ENCODE data around the gene C2CD2. TPM values are rescaled to one million over a fixed set of nuclear protein-coding genes. Genes with fewer than 3 reads are reported as not detected.

The C2CD2 gene
- total RNA-seq, 1 donor from 2014 or later, result 24.8 TPM

DNA sequence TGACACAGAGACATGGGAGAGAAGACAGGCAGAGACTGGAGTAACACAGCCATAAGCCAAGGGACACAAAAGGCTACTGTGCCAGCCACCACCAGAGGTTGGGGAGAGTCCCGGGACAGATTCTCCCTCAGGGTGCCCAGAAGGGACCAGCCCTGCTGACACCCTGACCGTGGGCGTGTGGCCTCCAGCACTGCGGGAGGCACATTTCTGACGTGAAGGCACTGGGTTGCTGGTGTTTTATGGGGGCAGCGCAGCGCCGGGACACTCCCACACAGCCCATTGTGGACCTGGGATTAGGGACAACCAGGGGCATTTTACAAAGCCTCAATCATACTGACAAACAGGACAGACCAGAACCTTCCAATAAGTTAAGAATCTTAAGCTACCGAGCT lies 100.9 kb downstream of the C2CD2 start:
- no peak for DNase-seq (ENCODE audit: low spot score, unreplicated experiment)
- TF ChIP-seq, protein P1, sequence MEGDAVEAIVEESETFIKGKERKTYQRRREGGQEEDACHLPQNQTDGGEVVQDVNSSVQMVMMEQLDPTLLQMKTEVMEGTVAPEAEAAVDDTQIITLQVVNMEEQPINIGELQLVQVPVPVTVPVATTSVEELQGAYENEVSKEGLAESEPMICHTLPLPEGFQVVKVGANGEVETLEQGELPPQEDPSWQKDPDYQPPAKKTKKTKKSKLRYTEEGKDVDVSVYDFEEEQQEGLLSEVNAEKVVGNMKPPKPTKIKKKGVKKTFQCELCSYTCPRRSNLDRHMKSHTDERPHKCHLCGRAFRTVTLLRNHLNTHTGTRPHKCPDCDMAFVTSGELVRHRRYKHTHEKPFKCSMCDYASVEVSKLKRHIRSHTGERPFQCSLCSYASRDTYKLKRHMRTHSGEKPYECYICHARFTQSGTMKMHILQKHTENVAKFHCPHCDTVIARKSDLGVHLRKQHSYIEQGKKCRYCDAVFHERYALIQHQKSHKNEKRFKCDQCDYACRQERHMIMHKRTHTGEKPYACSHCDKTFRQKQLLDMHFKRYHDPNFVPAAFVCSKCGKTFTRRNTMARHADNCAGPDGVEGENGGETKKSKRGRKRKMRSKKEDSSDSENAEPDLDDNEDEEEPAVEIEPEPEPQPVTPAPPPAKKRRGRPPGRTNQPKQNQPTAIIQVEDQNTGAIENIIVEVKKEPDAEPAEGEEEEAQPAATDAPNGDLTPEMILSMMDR (IDR thresholded peaks at IDR 0.05; ENCODE audit: unreplicated experiment), result no peak
- H3K9me3 Mint-ChIP-seq (ENCODE audit: low read depth), result peaks cover 3% of the 10 kb centered on the region
- H3K36me3 Mint-ChIP-seq (ENCODE audit: insufficient read depth), result peaks cover 21% of the 10 kb centered on the region
- peaks cover 2% of the 10 kb centered on the region for H3K4me1 Mint-ChIP-seq (ENCODE audit: low read depth)
- no peak overlapping the region for H3K27ac Mint-ChIP-seq
- no peaks in the 10 kb centered on the region for H3K27me3 Mint-ChIP-seq
- no peak overlapping the region for H3K4me3 Mint-ChIP-seq (ENCODE audit: low read depth)

DNA sequence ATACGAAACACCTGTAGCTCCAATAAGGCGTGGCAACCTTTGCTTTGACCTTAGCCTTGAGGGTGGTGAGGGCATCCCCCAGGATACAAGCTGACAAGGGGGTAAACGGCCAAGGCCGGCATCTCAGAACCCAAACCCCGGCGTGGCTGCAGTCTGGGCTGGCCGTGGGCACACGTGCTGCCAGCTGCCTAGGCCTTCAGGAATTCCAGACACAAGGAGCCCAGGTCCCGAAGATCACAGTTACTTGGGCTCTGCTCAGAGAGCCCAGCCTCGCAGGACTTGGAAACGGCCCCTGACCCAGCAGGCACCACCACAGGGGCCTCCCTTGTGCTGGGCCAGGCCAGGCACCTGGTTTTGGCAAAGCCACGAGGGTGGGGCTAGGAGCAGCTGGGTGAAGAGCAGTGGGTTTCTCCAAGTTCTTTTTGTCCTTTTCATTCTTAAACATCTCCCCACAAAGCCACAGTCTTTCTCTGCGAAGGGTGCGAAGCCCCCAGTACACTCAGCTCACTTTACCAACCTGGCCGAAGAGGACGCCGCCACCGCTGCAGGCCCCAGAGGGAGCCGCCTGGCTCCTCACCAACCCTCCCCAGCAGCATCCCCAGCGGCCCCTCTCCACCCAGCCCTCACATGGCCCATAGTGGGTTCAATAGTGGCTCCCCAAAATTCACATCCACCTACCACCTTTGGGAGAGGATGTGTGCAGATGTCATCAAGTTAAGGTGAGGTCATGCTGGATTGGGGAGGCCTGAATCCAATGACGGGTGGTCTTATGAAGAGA lies 101.5 kb downstream of the C2CD2 start:
- Mint-ChIP-seq H3K4me1 (ENCODE audit: low read depth) (peaks cover 2% of the 10 kb centered on the region), H3K9me3 (ENCODE audit: low read depth) (peaks cover 3% of the 10 kb centered on the region), H3K27ac (no peak overlapping the region), H3K36me3 (ENCODE audit: insufficient read depth) (peaks cover 18% of the 10 kb centered on the region), H3K27me3 (no peaks in the 10 kb centered on the region), H3K4me3 (ENCODE audit: low read depth) (no peak overlapping the region)
- no peak for DNase-seq (ENCODE audit: low spot score, unreplicated experiment)
- TF ChIP-seq, protein P1 (IDR thresholded peaks at IDR 0.05; ENCODE audit: unreplicated experiment), result no peak

DNA sequence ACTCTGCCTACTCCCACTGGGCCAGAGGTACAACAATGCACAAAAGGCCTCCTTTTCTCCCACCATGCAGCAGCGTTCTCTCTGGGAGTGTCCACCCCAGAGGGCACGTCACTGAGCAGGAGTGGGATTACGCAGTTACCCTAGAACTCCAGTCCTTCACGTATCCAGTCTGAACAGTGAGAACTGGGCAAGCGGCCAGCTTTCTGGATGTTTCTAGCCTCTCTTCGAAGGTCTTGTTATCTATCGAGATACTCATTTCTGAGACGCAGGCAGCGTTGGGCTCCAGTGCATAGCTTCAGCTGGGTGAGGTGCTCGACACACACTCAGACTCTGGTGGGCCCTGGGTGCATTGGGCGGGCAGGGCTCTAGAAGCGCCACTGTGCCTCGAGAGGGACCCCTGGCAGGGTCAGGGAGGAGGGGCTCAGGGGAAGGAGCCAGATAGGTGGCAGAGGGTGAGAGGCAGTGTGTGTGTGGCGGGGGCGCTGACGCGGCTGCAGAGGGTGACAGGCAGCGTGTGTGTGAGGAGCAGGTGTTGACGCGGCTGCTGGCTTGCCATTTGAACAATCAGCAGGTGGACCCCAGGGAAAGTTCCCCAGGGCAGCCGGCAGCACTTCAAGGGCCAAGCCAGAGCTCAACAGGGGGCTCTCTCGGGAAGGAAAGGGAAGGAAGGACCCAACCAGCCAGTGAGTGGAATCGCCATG lies 102.6 kb downstream of the C2CD2 start:
- peaks cover 14% of the 10 kb centered on the region for H3K36me3 Mint-ChIP-seq (ENCODE audit: insufficient read depth)
- DNase-seq (ENCODE audit: low spot score, unreplicated experiment), result no peak
- TF ChIP-seq, protein P1 (IDR thresholded peaks at IDR 0.05; ENCODE audit: unreplicated experiment), result no peak
- H3K4me1 Mint-ChIP-seq (ENCODE audit: low read depth), result peaks cover 2% of the 10 kb centered on the region
- no peaks in the 10 kb centered on the region for H3K27me3 Mint-ChIP-seq
- peaks cover 3% of the 10 kb centered on the region for H3K9me3 Mint-ChIP-seq (ENCODE audit: low read depth)
- H3K4me3 Mint-ChIP-seq (ENCODE audit: low read depth), result no peak overlapping the region
- peak overlapping the region; percentile 52 for H3K27ac Mint-ChIP-seq

DNA sequence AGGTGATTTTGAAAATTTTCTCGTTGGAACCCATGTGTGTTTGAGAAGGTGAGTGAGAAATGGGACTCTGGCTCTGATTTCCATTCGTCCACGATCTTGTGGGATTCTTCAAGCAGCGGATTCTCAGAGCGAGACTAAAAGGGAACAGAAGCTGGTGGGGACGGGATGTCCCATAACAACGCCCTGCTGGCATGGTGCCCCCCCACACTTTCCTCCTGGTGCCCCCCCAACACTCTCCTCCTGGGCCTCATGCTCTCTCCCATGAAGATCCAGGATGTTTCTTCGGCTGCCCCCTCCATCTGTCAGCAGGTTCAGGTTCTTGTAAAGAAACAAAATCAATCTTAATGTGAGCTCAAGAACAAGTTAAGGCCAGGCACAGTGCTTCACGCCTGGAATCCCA lies 103.7 kb downstream of the C2CD2 start:
- peaks cover 15% of the 10 kb centered on the region for H3K36me3 Mint-ChIP-seq (ENCODE audit: insufficient read depth)
- H3K4me1 Mint-ChIP-seq (ENCODE audit: low read depth), result peaks cover 2% of the 10 kb centered on the region
- H3K9me3 Mint-ChIP-seq (ENCODE audit: low read depth), result peaks cover 3% of the 10 kb centered on the region
- H3K27ac Mint-ChIP-seq, result no peak overlapping the region
- no peak overlapping the region for H3K4me3 Mint-ChIP-seq (ENCODE audit: low read depth)
- TF ChIP-seq, protein P1 (IDR thresholded peaks at IDR 0.05; ENCODE audit: unreplicated experiment), result no peak
- no peaks in the 10 kb centered on the region for H3K27me3 Mint-ChIP-seq
- no peak for DNase-seq (ENCODE audit: low spot score, unreplicated experiment)

DNA sequence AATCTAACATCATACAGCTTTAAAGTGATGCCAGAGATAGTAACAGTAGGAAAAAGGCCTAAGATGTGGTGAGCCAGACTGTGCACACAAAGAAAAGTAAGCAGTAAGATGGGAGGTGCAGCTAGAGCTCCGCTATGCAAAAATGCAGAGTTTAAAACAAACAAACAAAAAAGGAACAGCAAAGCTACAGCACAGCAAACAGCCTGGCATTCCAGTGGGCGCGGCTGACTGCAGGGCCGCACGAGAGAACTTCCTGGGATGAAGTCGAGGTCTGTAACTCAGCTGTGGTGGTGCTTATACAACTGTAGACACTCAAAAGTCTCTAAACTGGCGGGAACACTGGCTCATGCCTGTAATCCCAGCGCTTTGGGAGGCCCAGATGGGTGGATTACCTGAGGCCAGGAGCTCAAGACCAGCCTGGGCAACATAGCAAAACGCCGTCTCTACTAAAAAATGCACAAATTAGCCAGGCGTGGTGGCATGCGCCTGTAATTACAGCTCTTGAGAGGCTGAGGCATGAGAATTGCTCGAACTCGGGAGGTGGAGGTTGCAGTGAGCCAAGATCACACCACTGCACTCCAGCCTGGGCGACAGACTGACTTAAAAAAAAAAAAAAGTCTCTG lies 104.7 kb downstream of the C2CD2 start:
- TF ChIP-seq, protein P1 (IDR thresholded peaks at IDR 0.05; ENCODE audit: unreplicated experiment), result no peak
- Mint-ChIP-seq H3K9me3 (ENCODE audit: low read depth) (peaks cover 3% of the 10 kb centered on the region), H3K4me1 (ENCODE audit: low read depth) (peaks cover 2% of the 10 kb centered on the region), H3K27ac (no peak overlapping the region), H3K27me3 (no peaks in the 10 kb centered on the region), H3K4me3 (ENCODE audit: low read depth) (no peak overlapping the region), H3K36me3 (ENCODE audit: insufficient read depth) (peaks cover 10% of the 10 kb centered on the region)
- DNase-seq (ENCODE audit: low spot score, unreplicated experiment), result no peak
